ENCODE measurements around the gene SUGCT.

The SUGCT gene

GRCh38 chr7:40186586-40186985, 51.8 kb downstream of the SUGCT start:
- TF ChIP-seq EP300 (IDR thresholded peaks at IDR 0.05; ENCODE audit: borderline replicate concordance) (no peak), NFIC (IDR thresholded peaks at IDR 0.05) (no peak), ZBTB7A (IDR thresholded peaks at IDR 0.05; ENCODE audit: low read depth) (no peak), EGR1 (IDR thresholded peaks at IDR 0.05) (no peak), CREB1 (IDR thresholded peaks at IDR 0.05; ENCODE audit: low read depth) (no peak), USF1 (IDR thresholded peaks at IDR 0.05) (no peak), TAF1 (IDR thresholded peaks at IDR 0.05; ENCODE audit: low read depth) (no peak)
- TF ChIP-seq, protein P1, sequence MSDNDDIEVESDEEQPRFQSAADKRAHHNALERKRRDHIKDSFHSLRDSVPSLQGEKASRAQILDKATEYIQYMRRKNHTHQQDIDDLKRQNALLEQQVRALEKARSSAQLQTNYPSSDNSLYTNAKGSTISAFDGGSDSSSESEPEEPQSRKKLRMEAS (IDR thresholded peaks at IDR 0.05): no peak
- TF ChIP-seq, protein P2, sequence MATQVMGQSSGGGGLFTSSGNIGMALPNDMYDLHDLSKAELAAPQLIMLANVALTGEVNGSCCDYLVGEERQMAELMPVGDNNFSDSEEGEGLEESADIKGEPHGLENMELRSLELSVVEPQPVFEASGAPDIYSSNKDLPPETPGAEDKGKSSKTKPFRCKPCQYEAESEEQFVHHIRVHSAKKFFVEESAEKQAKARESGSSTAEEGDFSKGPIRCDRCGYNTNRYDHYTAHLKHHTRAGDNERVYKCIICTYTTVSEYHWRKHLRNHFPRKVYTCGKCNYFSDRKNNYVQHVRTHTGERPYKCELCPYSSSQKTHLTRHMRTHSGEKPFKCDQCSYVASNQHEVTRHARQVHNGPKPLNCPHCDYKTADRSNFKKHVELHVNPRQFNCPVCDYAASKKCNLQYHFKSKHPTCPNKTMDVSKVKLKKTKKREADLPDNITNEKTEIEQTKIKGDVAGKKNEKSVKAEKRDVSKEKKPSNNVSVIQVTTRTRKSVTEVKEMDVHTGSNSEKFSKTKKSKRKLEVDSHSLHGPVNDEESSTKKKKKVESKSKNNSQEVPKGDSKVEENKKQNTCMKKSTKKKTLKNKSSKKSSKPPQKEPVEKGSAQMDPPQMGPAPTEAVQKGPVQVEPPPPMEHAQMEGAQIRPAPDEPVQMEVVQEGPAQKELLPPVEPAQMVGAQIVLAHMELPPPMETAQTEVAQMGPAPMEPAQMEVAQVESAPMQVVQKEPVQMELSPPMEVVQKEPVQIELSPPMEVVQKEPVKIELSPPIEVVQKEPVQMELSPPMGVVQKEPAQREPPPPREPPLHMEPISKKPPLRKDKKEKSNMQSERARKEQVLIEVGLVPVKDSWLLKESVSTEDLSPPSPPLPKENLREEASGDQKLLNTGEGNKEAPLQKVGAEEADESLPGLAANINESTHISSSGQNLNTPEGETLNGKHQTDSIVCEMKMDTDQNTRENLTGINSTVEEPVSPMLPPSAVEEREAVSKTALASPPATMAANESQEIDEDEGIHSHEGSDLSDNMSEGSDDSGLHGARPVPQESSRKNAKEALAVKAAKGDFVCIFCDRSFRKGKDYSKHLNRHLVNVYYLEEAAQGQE (IDR thresholded peaks at IDR 0.05; ENCODE audit: low read depth): no peak

GRCh38 chr7:40192036-40192435, 57.2 kb downstream of the SUGCT start:
- TF ChIP-seq, protein P2 (IDR thresholded peaks at IDR 0.05; ENCODE audit: low read depth): no peak
- TF ChIP-seq, protein P1 (IDR thresholded peaks at IDR 0.05): no peak
- TF ChIP-seq ZBTB7A (IDR thresholded peaks at IDR 0.05; ENCODE audit: low read depth) (no peak), YY1 (IDR thresholded peaks at IDR 0.05; ENCODE audit: low read depth) (no peak), EGR1 (IDR thresholded peaks at IDR 0.05) (no peak), EP300 (IDR thresholded peaks at IDR 0.05; ENCODE audit: borderline replicate concordance) (no peak), TEAD4 (IDR thresholded peaks at IDR 0.05) (no peak), TCF12 (IDR thresholded peaks at IDR 0.05; ENCODE audit: low read depth) (no peak), CEBPB (IDR thresholded peaks at IDR 0.05) (no peak), NFIC (IDR thresholded peaks at IDR 0.05) (no peak), USF1 (IDR thresholded peaks at IDR 0.05) (no peak), RAD21 (IDR thresholded peaks at IDR 0.05; ENCODE audit: low read depth) (no peak), CREB1 (IDR thresholded peaks at IDR 0.05; ENCODE audit: low read depth) (no peak), TAF1 (IDR thresholded peaks at IDR 0.05; ENCODE audit: low read depth) (no peak), FOXM1 (IDR thresholded peaks at IDR 0.05; ENCODE audit: borderline replicate concordance, low read depth) (no peak)

DNA sequence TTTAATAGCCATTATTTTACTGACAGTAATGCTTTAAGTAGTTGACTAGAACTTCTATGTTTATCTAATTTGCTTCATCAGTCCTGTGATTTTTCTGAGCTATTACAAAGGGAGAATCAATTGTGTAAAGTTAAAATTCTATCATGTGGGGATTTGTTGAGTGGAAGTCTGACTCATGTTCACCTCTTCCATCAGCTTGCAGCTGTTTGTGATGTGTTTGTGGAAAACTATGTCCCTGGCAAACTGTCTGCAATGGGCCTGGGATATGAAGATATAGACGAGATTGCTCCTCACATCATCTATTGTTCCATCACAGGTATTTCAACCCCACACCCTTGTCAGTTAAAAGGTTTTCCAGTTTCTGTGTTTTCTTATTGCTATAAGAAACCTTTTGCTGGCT, 59.9 kb downstream of the SUGCT start:
- no peak for TF ChIP-seq USF1 (IDR thresholded peaks at IDR 0.05)
- TF ChIP-seq CEBPB (IDR thresholded peaks at IDR 0.05): no peak
- no peak for TF ChIP-seq EGR1 (IDR thresholded peaks at IDR 0.05)
- no peak for TF ChIP-seq NFIC (IDR thresholded peaks at IDR 0.05)
- no peak for TF ChIP-seq FOXM1 (IDR thresholded peaks at IDR 0.05; ENCODE audit: borderline replicate concordance, low read depth)
- TF ChIP-seq, protein P1 (IDR thresholded peaks at IDR 0.05): no peak
- TF ChIP-seq RAD21 (IDR thresholded peaks at IDR 0.05; ENCODE audit: low read depth): no peak
- no peak for TF ChIP-seq ZBTB7A (IDR thresholded peaks at IDR 0.05; ENCODE audit: low read depth)
- TF ChIP-seq EP300 (IDR thresholded peaks at IDR 0.05; ENCODE audit: borderline replicate concordance): no peak
- no peak for TF ChIP-seq CREB1 (IDR thresholded peaks at IDR 0.05; ENCODE audit: low read depth)
- no peak for TF ChIP-seq TEAD4 (IDR thresholded peaks at IDR 0.05)
- TF ChIP-seq YY1 (IDR thresholded peaks at IDR 0.05; ENCODE audit: low read depth): no peak
- no peak for TF ChIP-seq TCF12 (IDR thresholded peaks at IDR 0.05; ENCODE audit: low read depth)
- TF ChIP-seq, protein P2 (IDR thresholded peaks at IDR 0.05; ENCODE audit: low read depth): no peak
- no peak for TF ChIP-seq TAF1 (IDR thresholded peaks at IDR 0.05; ENCODE audit: low read depth)

- TF ChIP-seq RAD21 (IDR thresholded peaks at IDR 0.05; ENCODE audit: low read depth) (no peak), TCF12 (IDR thresholded peaks at IDR 0.05; ENCODE audit: low read depth) (no peak), CREB1 (IDR thresholded peaks at IDR 0.05; ENCODE audit: low read depth) (no peak), CEBPB (IDR thresholded peaks at IDR 0.05) (no peak), EGR1 (IDR thresholded peaks at IDR 0.05) (no peak), FOXM1 (IDR thresholded peaks at IDR 0.05; ENCODE audit: borderline replicate concordance, low read depth) (no peak), YY1 (IDR thresholded peaks at IDR 0.05; ENCODE audit: low read depth) (no peak), EP300 (IDR thresholded peaks at IDR 0.05; ENCODE audit: borderline replicate concordance) (no peak), TAF1 (IDR thresholded peaks at IDR 0.05; ENCODE audit: low read depth) (no peak)
Observed at GRCh38 chr7:40197527-40197926, 62.7 kb downstream of the SUGCT start.

Data from Ishikawa (cell line).